Ascending aorta (tissue), 2 donors: ENCODE data around the gene CRKL. TPM values are rescaled to one million over a fixed set of nuclear protein-coding genes. Genes with fewer than 3 reads are reported as not detected.

Source experiments
- DNase-seq, 2 donors: peaks; one replicate each; pipeline ENCODE4 v3.0.0-alpha.2; 2019; ENCODE audit warnings: low spot score in 2 of 2
- H3K27ac ChIP-seq, 2 donors: fragments of 200-600 bp; sonication (generic); one replicate each; pipeline ENCODE4 v1.5.1; 2016 to 2017; ENCODE audit warnings: mild to moderate bottlenecking in 1 of 2
- H3K27me3 ChIP-seq: fragments of 200-600 bp; sonication (generic); one replicate; pipeline ENCODE4 v1.5.1; 2017
- H3K36me3 ChIP-seq, 2 donors: fragments of 200-600 bp; sonication (generic); one replicate each; pipeline ENCODE4 v1.5.1; 2016
- H3K4me1 ChIP-seq, 2 donors: fragments of 200-600 bp; sonication (generic); one replicate each; pipeline ENCODE4 v1.5.1; 2016 to 2017; ENCODE audit warnings: mild to moderate bottlenecking in 1 of 2
- H3K4me3 ChIP-seq, 2 donors: fragments of 200-600 bp; sonication (generic); one replicate each; pipeline ENCODE4 v1.5.1; 2016 to 2017; ENCODE audit warnings: mild to moderate bottlenecking in 1 of 2
- H3K9me3 ChIP-seq, 2 donors: fragments of 200-600 bp; sonication (generic); one replicate each; pipeline ENCODE4 v1.5.1; 2016
- intact Hi-C: fragments of 100-400 bp; cut with DNase I; formaldehyde crosslinking; loops from one replicate; pipeline ENCODE4 v1.15.1; 2023
- total RNA-seq: library from RNA; depleted of rRNA; stranded (reverse); fragments of >200 nt; gene quantifications from one replicate; pipeline ENCODE4 v1.1.0, GENCODE V29; 2016
- TF ChIP-seq, protein P1 (sequence below), 3 experiments: fragments of 200-600 bp in 2 of 3; fragments of 450-650 bp in 1 of 3; sonication (generic) in 2 of 3; IDR thresholded peaks; one replicate each; pipeline ENCODE4 v1.5.1; 2016 to 2019; ENCODE audit warnings: antibody characterized with exemption in 3 of 3, mild to moderate bottlenecking in 1 of 3, moderate library complexity in 1 of 3

CRKL gene
- total RNA-seq, 1 donor from 2014 or later, result 21.2 TPM

DNA sequence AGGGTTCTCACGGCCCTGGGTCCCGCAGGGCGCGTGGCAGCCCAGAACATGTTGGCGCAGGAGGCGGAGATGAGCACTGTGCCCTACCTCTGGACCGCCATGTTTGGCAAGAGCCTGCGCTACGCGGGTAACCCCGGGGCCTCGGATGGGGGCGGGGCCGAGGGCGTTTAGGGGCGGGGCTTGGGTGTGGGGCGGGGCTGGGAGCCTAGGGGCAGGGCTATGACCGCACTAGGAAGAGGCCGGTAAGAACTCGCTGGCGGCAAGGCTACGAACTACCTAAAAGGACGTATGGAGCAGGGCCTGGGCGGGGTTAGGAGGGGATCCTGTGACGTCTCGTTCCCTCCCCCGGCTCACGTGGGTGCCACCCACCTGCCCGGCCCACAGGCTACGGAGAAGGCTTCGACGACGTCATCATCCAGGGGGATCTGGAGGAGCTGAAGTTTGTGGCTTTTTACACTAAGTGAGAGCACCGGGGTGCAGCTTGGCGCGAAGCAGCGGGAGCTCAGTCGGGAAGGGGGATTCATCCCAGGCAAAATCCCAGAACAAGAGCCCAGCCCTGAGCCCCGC, 62.1 kb downstream of the CRKL start:
- TF ChIP-seq, protein P1, sequence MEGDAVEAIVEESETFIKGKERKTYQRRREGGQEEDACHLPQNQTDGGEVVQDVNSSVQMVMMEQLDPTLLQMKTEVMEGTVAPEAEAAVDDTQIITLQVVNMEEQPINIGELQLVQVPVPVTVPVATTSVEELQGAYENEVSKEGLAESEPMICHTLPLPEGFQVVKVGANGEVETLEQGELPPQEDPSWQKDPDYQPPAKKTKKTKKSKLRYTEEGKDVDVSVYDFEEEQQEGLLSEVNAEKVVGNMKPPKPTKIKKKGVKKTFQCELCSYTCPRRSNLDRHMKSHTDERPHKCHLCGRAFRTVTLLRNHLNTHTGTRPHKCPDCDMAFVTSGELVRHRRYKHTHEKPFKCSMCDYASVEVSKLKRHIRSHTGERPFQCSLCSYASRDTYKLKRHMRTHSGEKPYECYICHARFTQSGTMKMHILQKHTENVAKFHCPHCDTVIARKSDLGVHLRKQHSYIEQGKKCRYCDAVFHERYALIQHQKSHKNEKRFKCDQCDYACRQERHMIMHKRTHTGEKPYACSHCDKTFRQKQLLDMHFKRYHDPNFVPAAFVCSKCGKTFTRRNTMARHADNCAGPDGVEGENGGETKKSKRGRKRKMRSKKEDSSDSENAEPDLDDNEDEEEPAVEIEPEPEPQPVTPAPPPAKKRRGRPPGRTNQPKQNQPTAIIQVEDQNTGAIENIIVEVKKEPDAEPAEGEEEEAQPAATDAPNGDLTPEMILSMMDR (IDR thresholded peaks at IDR 0.05), result no peak
- DNase-seq, result peak; percentile 26 to 80
- H3K36me3 ChIP-seq, result no peaks in the 10 kb centered on the region
- H3K27ac ChIP-seq, result no peak overlapping the region
- peak overlapping the region in 1 of 2 donors; percentile 27 for H3K4me3 ChIP-seq
- H3K9me3 ChIP-seq, result no peaks in the 10 kb centered on the region
- H3K27me3 ChIP-seq, result no peaks in the 10 kb centered on the region
- intact Hi-C loops, result no loop called here
- peaks cover 11 to 23% of the 10 kb centered on the region in 2 donors for H3K4me1 ChIP-seq

DNA sequence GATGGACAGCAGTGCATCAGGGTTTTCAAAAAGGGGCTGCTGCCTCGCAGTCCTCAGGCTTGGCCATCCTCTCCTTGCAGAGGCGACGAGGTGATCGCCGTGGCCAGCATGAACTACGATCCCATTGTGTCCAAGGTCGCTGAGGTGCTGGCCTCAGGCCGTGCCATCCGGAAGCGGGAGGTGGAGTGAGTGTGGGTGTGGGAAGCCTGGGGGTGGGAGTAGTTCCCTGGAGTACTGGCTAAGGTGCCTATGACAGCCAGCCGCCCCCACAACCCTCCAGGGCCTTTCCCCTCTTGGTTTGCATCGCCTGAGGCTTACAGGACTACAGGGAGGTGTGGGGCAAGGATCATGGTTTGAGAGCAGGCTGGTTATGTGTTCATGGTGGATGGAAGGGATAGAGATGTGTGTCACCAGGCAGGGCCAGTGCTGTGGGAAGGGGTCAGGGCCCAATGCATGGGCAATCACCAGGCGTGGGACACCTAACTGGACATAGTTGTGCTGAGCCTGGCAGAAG, 62.8 kb downstream of the CRKL start:
- Histone ChIP-seq H3K9me3 (no peaks in the 10 kb centered on the region), H3K27ac (no peak overlapping the region), H3K36me3 (no peaks in the 10 kb centered on the region), H3K27me3 (no peaks in the 10 kb centered on the region), H3K4me3 (peak overlapping the region in 1 of 2 donors; percentile 27), H3K4me1 (peaks cover 11 to 23% of the 10 kb centered on the region in 2 donors)
- TF ChIP-seq, protein P1 (IDR thresholded peaks at IDR 0.05), result no peak
- intact Hi-C loops, result loop anchor here (5.0 to 10.0 kb wide), 2 partner anchors 37 to 665 kb away; partner anchors contain the start of genes P2RX6 and SDF2L1
- no peak for DNase-seq

DNA sequence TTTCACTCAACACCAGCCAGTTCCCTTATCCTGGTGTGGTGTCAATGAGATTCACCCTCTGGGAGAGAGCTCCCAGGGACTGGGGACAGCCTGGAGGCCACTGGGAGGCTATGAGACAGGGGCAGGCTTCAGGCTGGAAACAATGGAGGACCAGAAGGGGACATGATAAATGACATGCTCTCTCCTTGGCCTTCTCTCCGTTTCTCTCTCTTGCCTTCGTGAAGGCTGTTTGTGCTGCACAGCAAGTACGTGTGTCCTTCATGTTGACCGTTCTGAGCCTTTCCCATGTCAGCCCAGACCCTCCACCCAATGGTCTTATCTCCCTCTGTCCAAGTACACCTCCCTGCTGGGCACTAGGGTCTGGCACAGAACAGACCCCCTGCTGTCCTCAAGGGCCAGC, 63.3 kb downstream of the CRKL start:
- Histone ChIP-seq H3K27me3 (no peaks in the 10 kb centered on the region), H3K27ac (no peak overlapping the region), H3K9me3 (no peaks in the 10 kb centered on the region), H3K4me3 (no peak overlapping the region), H3K36me3 (peaks cover 2 to 3% of the 10 kb centered on the region in 2 donors), H3K4me1 (peaks cover 11 to 23% of the 10 kb centered on the region in 2 donors)
- no peak for DNase-seq
- intact Hi-C loops, result loop anchor here (5.0 to 10.0 kb wide), 2 partner anchors 37 to 664 kb away; partner anchors contain the start of genes P2RX6 and SDF2L1
- TF ChIP-seq, protein P1 (IDR thresholded peaks at IDR 0.05), result no peak

DNA sequence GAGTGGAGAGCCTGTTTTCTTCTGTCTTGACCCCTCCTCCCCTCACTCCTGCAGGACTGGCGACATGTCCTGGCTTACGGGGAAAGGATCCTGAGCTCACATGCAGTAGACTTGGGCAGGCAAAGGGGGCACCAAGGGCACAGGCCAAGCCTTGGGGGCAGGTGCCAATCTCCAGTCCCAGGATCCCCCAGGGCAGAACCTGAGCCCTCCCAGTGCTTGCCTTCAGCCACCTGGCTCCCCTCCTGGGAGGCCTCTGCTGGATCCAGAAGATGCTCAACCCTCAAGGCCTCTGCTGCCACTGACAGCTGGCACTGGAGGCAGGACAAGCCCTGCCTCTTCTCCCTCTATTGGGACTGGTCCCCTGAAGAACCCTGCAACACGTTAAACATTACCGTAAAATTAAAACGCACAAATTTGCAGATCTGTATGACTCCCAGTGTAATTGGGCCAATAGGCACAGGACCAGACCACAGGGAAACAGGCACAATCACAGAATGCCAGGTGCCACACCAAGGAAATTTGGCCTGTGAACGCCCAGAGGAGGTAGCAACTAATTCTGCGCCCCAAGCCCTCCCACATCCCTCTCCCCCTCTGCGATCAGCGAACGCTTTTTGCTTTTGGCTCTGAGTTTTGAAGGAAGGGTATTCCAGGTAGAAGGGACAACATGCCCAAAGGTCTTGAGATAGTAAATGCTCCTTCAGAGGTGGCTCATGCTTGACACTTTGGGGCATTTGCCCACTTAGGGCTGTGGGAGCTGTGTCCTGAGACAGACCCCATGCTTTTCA, 63.9 kb downstream of the CRKL start:
- DNase-seq, result no peak
- intact Hi-C loops, result loop anchor here (1.0 to 10.0 kb wide), 3 partner anchors 36 to 664 kb away; partner anchors contain the start of genes CRKL, P2RX6 and SDF2L1
- H3K4me1 ChIP-seq, result peaks cover 11 to 23% of the 10 kb centered on the region in 2 donors
- H3K27me3 ChIP-seq, result no peaks in the 10 kb centered on the region
- H3K27ac ChIP-seq, result peak overlapping the region; percentile 73 to 85
- TF ChIP-seq, protein P1 (IDR thresholded peaks at IDR 0.05), result no peak
- H3K9me3 ChIP-seq, result no peaks in the 10 kb centered on the region
- H3K4me3 ChIP-seq, result peak overlapping the region; percentile 74 to 90
- H3K36me3 ChIP-seq, result peaks cover 7 to 8% of the 10 kb centered on the region in 2 donors

DNA sequence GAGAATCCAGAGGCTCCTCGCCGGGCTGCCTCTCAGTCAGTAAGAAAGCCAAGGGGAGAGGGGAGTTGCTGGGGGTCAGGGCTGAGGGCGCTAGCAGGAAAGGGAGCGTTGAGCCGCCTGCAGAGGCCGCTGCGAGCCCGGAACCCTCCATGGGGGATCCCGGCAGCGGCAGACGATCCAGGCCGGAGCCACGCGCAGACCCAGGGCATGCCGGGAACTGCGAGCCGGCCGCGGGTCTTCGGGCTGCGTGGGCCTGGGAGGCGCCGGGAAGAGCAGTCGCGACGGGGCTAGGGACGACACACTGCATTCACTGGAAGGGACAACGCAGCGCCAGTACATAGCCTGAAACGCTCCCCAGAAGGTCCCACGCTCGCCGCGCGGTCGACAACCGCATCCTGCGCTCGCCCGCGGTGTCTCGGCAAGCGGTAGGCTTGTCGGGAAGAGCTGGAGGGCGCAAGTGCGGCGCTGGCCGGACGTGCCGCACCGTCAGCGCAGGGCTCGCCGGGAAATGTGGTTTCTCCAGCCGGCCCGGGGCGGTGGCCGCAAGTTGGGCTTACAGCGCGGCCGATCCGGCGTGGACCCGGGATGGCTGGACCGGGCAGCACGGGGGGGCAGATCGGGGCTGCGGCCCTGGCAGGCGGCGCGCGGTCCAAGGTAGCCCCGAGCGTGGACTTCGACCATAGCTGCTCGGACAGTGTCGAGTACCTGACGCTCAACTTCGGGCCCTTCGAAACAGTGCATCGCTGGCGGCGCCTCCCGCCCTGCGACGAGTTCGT, 64.8 kb downstream of the CRKL start, which contains the start of gene LZTR1:
TSS of gene LZTR1 (plus strand) at position 511 of the 776 bp plus-strand sequence. CDS start at position 586, 75 bp downstream.
- peak in 1 of 2 donors; percentile 88 for DNase-seq
- TF ChIP-seq, protein P1 (IDR thresholded peaks at IDR 0.05), result peak; percentile 42 to 57 (median 49)
- H3K9me3 ChIP-seq, result no peaks in the 10 kb centered on the region
- no peaks in the 10 kb centered on the region for H3K27me3 ChIP-seq
- H3K4me1 ChIP-seq, result peaks cover 11 to 23% of the 10 kb centered on the region in 2 donors
- H3K36me3 ChIP-seq, result peaks cover 7 to 15% of the 10 kb centered on the region in 2 donors
- intact Hi-C loops, result loop anchor here (1.0 to 10.0 kb wide), 5 partner anchors 20 to 663 kb away; partner anchors contain the start of genes CRKL, P2RX6, PI4KA and SDF2L1
- peak within 1 kb of the TSS; percentile 74 to 90 for H3K4me3 ChIP-seq
- H3K27ac ChIP-seq, result peak within 1 kb of the TSS; percentile 73 to 85
